Thyroid gland (tissue), 4 donors: ENCODE measurements around the gene ARSJ. TPM values are rescaled to one million over a fixed set of nuclear protein-coding genes. Genes with fewer than 3 reads are reported as not detected.

ENCODE experiments used
- DNase-seq, 2 donors: peaks; one replicate each; pipeline ENCODE4 v3.0.0-alpha.2; 2019
- H3K27ac ChIP-seq, 3 donors: fragments of 200-600 bp; sonication (generic); 1 replicate in 2 of 3; 2 replicates in 1 of 3; pipeline ENCODE4 v1.5.1; 2016 to 2019; ENCODE audit warnings: mild to moderate bottlenecking in 1 of 3, moderate library complexity in 1 of 3
- H3K27me3 ChIP-seq: fragments of 200-600 bp; sonication (generic); one replicate; pipeline ENCODE4 v1.5.1; 2019
- H3K36me3 ChIP-seq, 2 donors: fragments of 200-600 bp; sonication (generic); one replicate each; pipeline ENCODE4 v1.5.1; 2016 to 2019
- H3K4me1 ChIP-seq, 2 donors: fragments of 200-600 bp; sonication (generic); one replicate each; pipeline ENCODE4 v1.5.1; 2017 to 2019
- H3K4me3 ChIP-seq, 3 donors: fragments of 200-600 bp; sonication (generic); replicated peaks in 1 of 3; 1 replicate in 2 of 3; 2 replicates in 1 of 3; pipeline ENCODE4 v1.5.1; 2016; ENCODE audit warnings: mild to moderate bottlenecking in 1 of 3
- H3K9me3 ChIP-seq: fragments of 200-600 bp; sonication (generic); one replicate; pipeline ENCODE4 v1.5.1; 2017
- CTCF ChIP-seq, 6 experiments: fragments of 200-600 bp in 3 of 6; fragments of 450-650 bp in 3 of 6; sonication (generic) in 3 of 6; IDR thresholded peaks; one replicate each; pipeline ENCODE4 v1.5.1; 2016 to 2019; ENCODE audit warnings: antibody characterized with exemption in 6 of 6, mild to moderate bottlenecking in 2 of 6, inconsistent platforms in 1 of 6, moderate library complexity in 1 of 6
- POLR2A ChIP-seq, 2 donors: fragments of 450-650 bp; IDR thresholded peaks; one replicate each; pipeline ENCODE4 v1.6.1; 2017; ENCODE audit warnings: antibody characterized with exemption in 2 of 2, mild to moderate bottlenecking in 2 of 2, moderate library complexity in 1 of 2
- WGBS, 2 donors: methylation state at CpG; one replicate each; pipeline ENCODE4 v1.1.5; 2017; 5-methylcytosine and 5-hydroxymethylcytosine counted together
- intact Hi-C: fragments of 100-400 bp; cut with DNase I; formaldehyde crosslinking; loops from one replicate; pipeline ENCODE4 v1.15.1; 2023
- total RNA-seq, 4 donors: library from RNA; depleted of rRNA; stranded (reverse); fragments of >200 nt; gene quantifications; one replicate each; pipeline ENCODE4 v1.2.3, GENCODE V29; 2016

Gene ARSJ
- total RNA-seq, 4 donors from 2014 or later = 1.6 to 3.4 (median 2.7) TPM

- WGBS, 2 donors = 52 to 69% methylated on average over 6 of the region's 6 CpGs
- TF ChIP-seq POLR2A (IDR thresholded peaks at IDR 0.05) (no peak), CTCF (IDR thresholded peaks at IDR 0.05) (no peak)
- Histone ChIP-seq H3K36me3 (no peaks in the 10 kb centered on the region), H3K27ac (no peak overlapping the region), H3K9me3 (no peaks in the 10 kb centered on the region), H3K4me3 (no peak overlapping the region), H3K4me1 (no peaks in the 10 kb centered on the region), H3K27me3 (no peaks in the 10 kb centered on the region)
- intact Hi-C loops = no loop called here
- DNase-seq = no peak
Measured at GRCh38 chr4:113951263-113951662, 28.2 kb downstream of the ARSJ start.

GRCh38 chr4:113950207-113950606, 29.2 kb downstream of the ARSJ start:
- H3K36me3 ChIP-seq = no peaks in the 10 kb centered on the region
- intact Hi-C loops = no loop called here
- TF ChIP-seq CTCF (IDR thresholded peaks at IDR 0.05) (no peak), POLR2A (IDR thresholded peaks at IDR 0.05) (no peak)
- no peaks in the 10 kb centered on the region for H3K9me3 ChIP-seq
- no peak overlapping the region for H3K27ac ChIP-seq
- no peak for DNase-seq
- H3K4me1 ChIP-seq = no peaks in the 10 kb centered on the region
- no peak overlapping the region for H3K4me3 ChIP-seq
- no peaks in the 10 kb centered on the region for H3K27me3 ChIP-seq

- Histone ChIP-seq H3K27ac (no peak overlapping the region), H3K36me3 (no peaks in the 10 kb centered on the region), H3K4me3 (no peak overlapping the region), H3K9me3 (no peaks in the 10 kb centered on the region), H3K4me1 (no peaks in the 10 kb centered on the region), H3K27me3 (no peaks in the 10 kb centered on the region)
- intact Hi-C loops = no loop called here
- DNase-seq = no peak
- 93 to 98% methylated on average over 1 of the region's 1 CpG for WGBS, 2 donors
- no peak for TF ChIP-seq CTCF (IDR thresholded peaks at IDR 0.05)
- TF ChIP-seq POLR2A (IDR thresholded peaks at IDR 0.05) = no peak
Measured at GRCh38 chr4:113947484-113947883, 32.0 kb downstream of the ARSJ start.

- no peaks in the 10 kb centered on the region for H3K27me3 ChIP-seq
- TF ChIP-seq POLR2A (IDR thresholded peaks at IDR 0.05) = no peak
- TF ChIP-seq CTCF (IDR thresholded peaks at IDR 0.05) = no peak
- H3K4me1 ChIP-seq = no peaks in the 10 kb centered on the region
- 58 to 71% methylated on average over 1 of the region's 1 CpG for WGBS, 2 donors
- DNase-seq = no peak
- H3K9me3 ChIP-seq = no peaks in the 10 kb centered on the region
- intact Hi-C loops = no loop called here
- H3K27ac ChIP-seq = no peak overlapping the region
- no peaks in the 10 kb centered on the region for H3K36me3 ChIP-seq
- H3K4me3 ChIP-seq = no peak overlapping the region
Measured at GRCh38 chr4:113945906-113946305, 33.5 kb downstream of the ARSJ start.

- intact Hi-C loops = no loop called here
- Histone ChIP-seq H3K4me3 (no peak overlapping the region), H3K27ac (no peak overlapping the region), H3K9me3 (no peaks in the 10 kb centered on the region), H3K36me3 (no peaks in the 10 kb centered on the region), H3K27me3 (no peaks in the 10 kb centered on the region), H3K4me1 (no peaks in the 10 kb centered on the region)
- no peak for DNase-seq
- WGBS, 2 donors = 75 to 76% methylated on average over 3 of the region's 3 CpGs
- TF ChIP-seq CTCF (IDR thresholded peaks at IDR 0.05) = no peak
- no peak for TF ChIP-seq POLR2A (IDR thresholded peaks at IDR 0.05)
Measured at GRCh38 chr4:113943863-113944262, 35.6 kb downstream of the ARSJ start.
